Astrocyte (in vitro differentiated cells and primary cell): Measurements from ENCODE around the gene HABP4. TPM values are rescaled to one million over a fixed set of nuclear protein-coding genes. Genes with fewer than 3 reads are reported as not detected.

Source experiments
- DNase-seq: peaks from one replicate; pipeline ENCODE4 v3.0.0-alpha.2; 2010; ENCODE audit warnings: low read depth
- FAIRE-seq: peaks from 2 replicates; lab custom pipeline; 2011; peaks lifted over from hg19 to GRCh38; lab: Jason Lieb, UNC
- H2AFZ ChIP-seq: 2 replicates; pipeline ENCODE4 v1.6.0; 2012; ENCODE audit warnings: low read depth, low read length, inconsistent platforms
- H3K27ac ChIP-seq: 2 replicates; pipeline ENCODE4 v1.5.1; 2011; ENCODE audit warnings: low read depth, low read length, inconsistent platforms
- H3K27me3 ChIP-seq: 2 replicates; pipeline ENCODE4 v1.6.0; 2011; ENCODE audit warnings: low read length, inconsistent platforms; ENCODE audit not compliant: insufficient read depth
- H3K36me3 ChIP-seq: 2 replicates; pipeline ENCODE4 v1.5.1; 2011; ENCODE audit warnings: low read length, inconsistent platforms; ENCODE audit not compliant: insufficient read depth
- H3K4me1 ChIP-seq: 2 replicates; pipeline ENCODE4 v1.5.1; 2011; ENCODE audit warnings: low read length, inconsistent platforms; ENCODE audit not compliant: insufficient read depth
- H3K4me2 ChIP-seq: 2 replicates; pipeline ENCODE4 v1.6.0; 2012; ENCODE audit warnings: low read length, inconsistent platforms
- H3K4me3 ChIP-seq: 2 replicates; pipeline ENCODE4 v1.5.1; 2011; ENCODE audit warnings: low read depth, mild to moderate bottlenecking, low read length, inconsistent platforms; ENCODE audit not compliant: insufficient read depth
- H3K79me2 ChIP-seq: 2 replicates; pipeline ENCODE4 v1.6.0; 2012; ENCODE audit warnings: mild to moderate bottlenecking, low read length, inconsistent platforms; ENCODE audit not compliant: insufficient read depth
- H3K9ac ChIP-seq: 2 replicates; pipeline ENCODE4 v1.6.0; 2012; ENCODE audit warnings: mild to moderate bottlenecking, low read length, inconsistent platforms
- H3K9me3 ChIP-seq: 2 replicates; pipeline ENCODE4 v1.5.1; 2012; ENCODE audit warnings: low read depth, mild to moderate bottlenecking, low read length, inconsistent platforms; ENCODE audit not compliant: insufficient read depth
- H4K20me1 ChIP-seq: 2 replicates; pipeline ENCODE4 v1.6.0; 2012; ENCODE audit warnings: low read length, inconsistent platforms; ENCODE audit not compliant: insufficient read depth
- H3K27ac Mint-ChIP-seq: one replicate; pipeline ENCODE4 v1.8.0; 2021; ENCODE audit warnings: mild to moderate bottlenecking, mixed read lengths; ENCODE audit not compliant: unreplicated experiment
- H3K27me3 Mint-ChIP-seq: one replicate; pipeline ENCODE4 v1.8.0; 2021; ENCODE audit warnings: low read depth, mixed read lengths; ENCODE audit not compliant: unreplicated experiment
- H3K36me3 Mint-ChIP-seq: one replicate; pipeline ENCODE4 v1.8.0; 2021; ENCODE audit warnings: low read depth, mixed read lengths; ENCODE audit not compliant: unreplicated experiment
- H3K4me1 Mint-ChIP-seq: one replicate; pipeline ENCODE4 v1.8.0; 2021; ENCODE audit warnings: low read depth, mixed read lengths; ENCODE audit not compliant: unreplicated experiment
- H3K4me3 Mint-ChIP-seq: one replicate; pipeline ENCODE4 v1.8.0; 2021; ENCODE audit warnings: mild to moderate bottlenecking, moderate library complexity, mixed read lengths; ENCODE audit not compliant: unreplicated experiment
- H3K9me3 Mint-ChIP-seq: one replicate; pipeline ENCODE4 v1.8.0; 2021; ENCODE audit warnings: mild to moderate bottlenecking, mixed read lengths; ENCODE audit not compliant: unreplicated experiment
- EZH2 ChIP-seq: IDR thresholded peaks from 2 replicates; pipeline ENCODE4 v1.6.1; 2012; ENCODE audit warnings: mild to moderate bottlenecking, low read length, inconsistent platforms; ENCODE audit not compliant: insufficient read depth
- total RNA-seq: library from RNA; stranded (reverse); gene quantifications from 2 replicates; pipeline ENCODE4 v1.2.1, GENCODE V29; 2021
- TF ChIP-seq, protein P1 (sequence below): IDR thresholded peaks from 2 replicates; pipeline ENCODE4 v1.5.1; 2011; ENCODE audit warnings: low read depth, mild to moderate bottlenecking, inconsistent platforms, low read length, moderate library complexity; ENCODE audit not compliant: insufficient read depth

Gene HABP4
- total RNA-seq, 1 donor from 2014 or later = 20.1 TPM

- Histone ChIP-seq H3K27me3 (no peaks in the 10 kb centered on the region), H3K9me3 (no peaks in the 10 kb centered on the region), H4K20me1 (no peaks in the 10 kb centered on the region), H3K36me3 (peaks cover 4% of the 10 kb centered on the region), H3K9ac (no peak overlapping the region), H3K4me3 (no peak overlapping the region), H2AFZ (no peak overlapping the region), H3K4me1 (no peaks in the 10 kb centered on the region), H3K4me2 (no peak overlapping the region), H3K79me2 (no peaks in the 10 kb centered on the region), H3K27ac (no peak overlapping the region)
- Mint-ChIP-seq H3K27ac (peak overlapping the region; percentile 63), H3K4me3 (no peak overlapping the region), H3K4me1 (peaks cover 23% of the 10 kb centered on the region), H3K9me3 (no peaks in the 10 kb centered on the region), H3K27me3 (no peaks in the 10 kb centered on the region), H3K36me3 (peaks cover 17% of the 10 kb centered on the region)
- no peak for DNase-seq
- FAIRE-seq = no peak
- TF ChIP-seq, protein P1, sequence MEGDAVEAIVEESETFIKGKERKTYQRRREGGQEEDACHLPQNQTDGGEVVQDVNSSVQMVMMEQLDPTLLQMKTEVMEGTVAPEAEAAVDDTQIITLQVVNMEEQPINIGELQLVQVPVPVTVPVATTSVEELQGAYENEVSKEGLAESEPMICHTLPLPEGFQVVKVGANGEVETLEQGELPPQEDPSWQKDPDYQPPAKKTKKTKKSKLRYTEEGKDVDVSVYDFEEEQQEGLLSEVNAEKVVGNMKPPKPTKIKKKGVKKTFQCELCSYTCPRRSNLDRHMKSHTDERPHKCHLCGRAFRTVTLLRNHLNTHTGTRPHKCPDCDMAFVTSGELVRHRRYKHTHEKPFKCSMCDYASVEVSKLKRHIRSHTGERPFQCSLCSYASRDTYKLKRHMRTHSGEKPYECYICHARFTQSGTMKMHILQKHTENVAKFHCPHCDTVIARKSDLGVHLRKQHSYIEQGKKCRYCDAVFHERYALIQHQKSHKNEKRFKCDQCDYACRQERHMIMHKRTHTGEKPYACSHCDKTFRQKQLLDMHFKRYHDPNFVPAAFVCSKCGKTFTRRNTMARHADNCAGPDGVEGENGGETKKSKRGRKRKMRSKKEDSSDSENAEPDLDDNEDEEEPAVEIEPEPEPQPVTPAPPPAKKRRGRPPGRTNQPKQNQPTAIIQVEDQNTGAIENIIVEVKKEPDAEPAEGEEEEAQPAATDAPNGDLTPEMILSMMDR = no peak
- no peak for TF ChIP-seq EZH2
Measured at GRCh38 chr9:96509026-96509425, 59.1 kb downstream of the HABP4 start.

GRCh38 chr9:96509848-96510247 lies 59.9 kb downstream of the HABP4 start:
- no peak overlapping the region for H2AFZ ChIP-seq
- Mint-ChIP-seq H3K9me3 (no peaks in the 10 kb centered on the region), H3K27ac (no peak overlapping the region), H3K36me3 (peaks cover 17% of the 10 kb centered on the region), H3K4me1 (peaks cover 31% of the 10 kb centered on the region), H3K27me3 (no peaks in the 10 kb centered on the region), H3K4me3 (no peak overlapping the region)
- no peak for FAIRE-seq
- no peak for TF ChIP-seq EZH2
- TF ChIP-seq, protein P1 = no peak
- H3K9me3 ChIP-seq = no peaks in the 10 kb centered on the region
- no peaks in the 10 kb centered on the region for H3K79me2 ChIP-seq
- peaks cover 4% of the 10 kb centered on the region for H3K36me3 ChIP-seq
- no peak for DNase-seq
- no peaks in the 10 kb centered on the region for H4K20me1 ChIP-seq
- H3K27me3 ChIP-seq = no peaks in the 10 kb centered on the region
- H3K4me2 ChIP-seq = no peak overlapping the region
- no peak overlapping the region for H3K4me3 ChIP-seq
- H3K9ac ChIP-seq = no peak overlapping the region
- H3K27ac ChIP-seq = no peak overlapping the region
- H3K4me1 ChIP-seq = peaks cover 6% of the 10 kb centered on the region

- peak overlapping the region; percentile 73 for H3K27ac Mint-ChIP-seq
- no peak overlapping the region for H3K9ac ChIP-seq
Measured at GRCh38 chr9:96510258-96510657, 60.3 kb downstream of the HABP4 start.

More at GRCh38 chr9:96510258-96510657, 60.3 kb downstream of the HABP4 start:
- peaks cover 7% of the 10 kb centered on the region for H3K4me1 ChIP-seq
- DNase-seq = no peak
- H3K36me3 ChIP-seq = peaks cover 4% of the 10 kb centered on the region
- H3K27me3 ChIP-seq = no peaks in the 10 kb centered on the region
- no peak overlapping the region for H2AFZ ChIP-seq
- H3K9me3 ChIP-seq = no peaks in the 10 kb centered on the region
- Mint-ChIP-seq H3K27me3 (no peaks in the 10 kb centered on the region), H3K4me1 (peaks cover 35% of the 10 kb centered on the region), H3K9me3 (no peaks in the 10 kb centered on the region), H3K36me3 (peaks cover 15% of the 10 kb centered on the region), H3K4me3 (no peak overlapping the region)
- FAIRE-seq = no peak
- no peaks in the 10 kb centered on the region for H4K20me1 ChIP-seq
- TF ChIP-seq, protein P1 = no peak
- TF ChIP-seq EZH2 = no peak
- H3K4me3 ChIP-seq = no peak overlapping the region
- no peak overlapping the region for H3K4me2 ChIP-seq
- no peak overlapping the region for H3K27ac ChIP-seq
- no peaks in the 10 kb centered on the region for H3K79me2 ChIP-seq
